ENCODE results near the gene TMCO2.

DNA sequence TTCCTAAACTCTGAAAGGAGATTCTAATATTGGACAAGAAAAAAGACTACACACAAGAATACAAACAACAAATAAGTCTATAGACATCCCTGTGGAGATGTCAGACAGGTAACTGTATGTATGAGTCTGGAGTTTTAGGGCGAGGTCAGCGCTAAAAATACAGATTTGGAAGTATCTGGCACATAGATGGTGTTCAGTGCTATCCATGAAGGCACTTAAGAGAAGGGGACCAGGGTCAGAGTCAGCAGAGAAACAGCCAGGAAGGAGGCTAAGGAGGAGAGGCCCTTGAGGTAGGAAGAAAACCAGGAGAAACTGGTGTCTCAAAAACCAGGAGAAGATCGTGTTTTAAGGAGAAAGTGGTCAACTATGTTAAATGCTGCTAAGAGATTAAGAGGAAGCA lies 28.4 kb downstream of the TMCO2 start:
- TF ChIP-seq EZH2 (IDR thresholded peaks at IDR 0.05; ENCODE audit: low read depth, unreplicated experiment) (no peak), POLR2AphosphoS5 (IDR thresholded peaks at IDR 0.05; ENCODE audit: low read depth) (no peak), EZH2phosphoT487 (IDR thresholded peaks at IDR 0.05; ENCODE audit: unreplicated experiment) (no peak), CREB1 (CRISPR knock-in tag; IDR thresholded peaks at IDR 0.05; ENCODE audit: low read depth) (no peak), REST (IDR thresholded peaks at IDR 0.05; ENCODE audit: unreplicated experiment) (no peak), ZNF331 (CRISPR knock-in tag; IDR thresholded peaks at IDR 0.05; ENCODE audit: low read depth) (no peak), NANOG (IDR thresholded peaks at IDR 0.05; ENCODE audit: borderline replicate concordance) (no peak), ETS1 (IDR thresholded peaks at IDR 0.05) (no peak)
- TF ChIP-seq, protein P1, sequence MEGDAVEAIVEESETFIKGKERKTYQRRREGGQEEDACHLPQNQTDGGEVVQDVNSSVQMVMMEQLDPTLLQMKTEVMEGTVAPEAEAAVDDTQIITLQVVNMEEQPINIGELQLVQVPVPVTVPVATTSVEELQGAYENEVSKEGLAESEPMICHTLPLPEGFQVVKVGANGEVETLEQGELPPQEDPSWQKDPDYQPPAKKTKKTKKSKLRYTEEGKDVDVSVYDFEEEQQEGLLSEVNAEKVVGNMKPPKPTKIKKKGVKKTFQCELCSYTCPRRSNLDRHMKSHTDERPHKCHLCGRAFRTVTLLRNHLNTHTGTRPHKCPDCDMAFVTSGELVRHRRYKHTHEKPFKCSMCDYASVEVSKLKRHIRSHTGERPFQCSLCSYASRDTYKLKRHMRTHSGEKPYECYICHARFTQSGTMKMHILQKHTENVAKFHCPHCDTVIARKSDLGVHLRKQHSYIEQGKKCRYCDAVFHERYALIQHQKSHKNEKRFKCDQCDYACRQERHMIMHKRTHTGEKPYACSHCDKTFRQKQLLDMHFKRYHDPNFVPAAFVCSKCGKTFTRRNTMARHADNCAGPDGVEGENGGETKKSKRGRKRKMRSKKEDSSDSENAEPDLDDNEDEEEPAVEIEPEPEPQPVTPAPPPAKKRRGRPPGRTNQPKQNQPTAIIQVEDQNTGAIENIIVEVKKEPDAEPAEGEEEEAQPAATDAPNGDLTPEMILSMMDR (conservative IDR thresholded peaks at IDR 0.05; ENCODE audit: low read depth in 2 of 2) = no peak

Measured in GM23338 (cell line).